HEK293 (cell line): ENCODE data around the gene RPS25.
"Not testable (repeated sequence)": the region's sequence is repeated elsewhere in the genome, so short reads cannot be mapped to it uniquely, and the experiment has no call there.

Experiments
- CTCF ChIA-PET: fragments of 350-600 bp; formaldehyde crosslinking; extraction: SDS; loops from one replicate; lab custom pipeline; 2021; ENCODE audit warnings: antibody characterized with exemption; lab: Yijun Ruan, JAX
- POLR2A ChIA-PET: fragments of 300-600 bp; formaldehyde crosslinking; extraction: SDS; loops from one replicate; lab custom pipeline; 2020; ENCODE audit warnings: antibody characterized with exemption, inconsistent platforms; lab: Yijun Ruan, JAX
- H3K27ac ChIP-seq: fragments of 200-500 bp; sonication (Bioruptor generic); 2 replicates; pipeline ENCODE4 v1.5.1; 2014; ENCODE audit warnings: low read depth, low read length, control low read depth, inconsistent platforms; ENCODE audit errors: extremely low read depth
- H3K36me3 ChIP-seq, 2 experiments: fragments of 200-500 bp in 1 of 2; sonication (Bioruptor generic) in 1 of 2; 1 replicate in 1 of 2; 2 replicates in 1 of 2; pipeline ENCODE4 v1.5.1; 2014 to 2017; ENCODE audit warnings: inconsistent platforms in 2 of 2, low read length in 2 of 2; ENCODE audit not compliant: control insufficient read depth in 2 of 2, insufficient read depth in 1 of 2
- H3K4me1 ChIP-seq: fragments of 200-500 bp; sonication (Bioruptor generic); 2 replicates; pipeline ENCODE4 v1.5.1; 2014; ENCODE audit warnings: mild to moderate bottlenecking, low read length, inconsistent platforms; ENCODE audit not compliant: control insufficient read depth, insufficient read depth
- H3K4me3 ChIP-seq: 2 replicates; pipeline ENCODE4 v1.5.1; 2011; ENCODE audit warnings: low read depth, mild to moderate bottlenecking, control low read depth, low read length, moderate library complexity
- H3K9me3 ChIP-seq: fragments of 200-500 bp; sonication (Bioruptor generic); 2 replicates; pipeline ENCODE4 v1.5.1; 2014; ENCODE audit warnings: low read depth, low read length, inconsistent platforms; ENCODE audit not compliant: control insufficient read depth, insufficient read depth
- GLIS1 ChIP-seq: fragments of 450-650 bp; formaldehyde crosslinking; IDR thresholded peaks from 2 replicates; pipeline ENCODE4 v1.5.1; 2016; ENCODE audit warnings: missing biosample characterization, missing genetic modification characterization
- HIC1 ChIP-seq: fragments of 450-650 bp; formaldehyde crosslinking; IDR thresholded peaks from 2 replicates; pipeline ENCODE4 v1.5.1; 2016; ENCODE audit warnings: missing biosample characterization, missing genetic modification characterization
- IKZF3 ChIP-seq: fragments of 450-650 bp; IDR thresholded peaks from 2 replicates; pipeline ENCODE4 v1.5.0; 2018; ENCODE audit warnings: missing biosample characterization, mild to moderate bottlenecking, missing genetic modification characterization, moderate library complexity
- MZF1 ChIP-seq: fragments of 450-650 bp; formaldehyde crosslinking; IDR thresholded peaks from 2 replicates; pipeline ENCODE4 v1.5.1; 2017; ENCODE audit warnings: missing biosample characterization, missing genetic modification characterization, borderline replicate concordance
- OSR2 ChIP-seq: fragments of 450-650 bp; formaldehyde crosslinking; IDR thresholded peaks from 2 replicates; pipeline ENCODE4 v1.5.1; 2016; ENCODE audit warnings: missing biosample characterization, missing genetic modification characterization
- TRIM28 ChIP-seq: IDR thresholded peaks from 2 replicates; pipeline ENCODE4 v1.6.1; 2011; ENCODE audit warnings: low read length, control low read depth, borderline replicate concordance
- ZBTB20 ChIP-seq: fragments of 450-650 bp; formaldehyde crosslinking; IDR thresholded peaks from 2 replicates; pipeline ENCODE4 v1.5.1; 2016; ENCODE audit warnings: missing biosample characterization, missing genetic modification characterization
- ZBTB44 ChIP-seq: fragments of 450-650 bp; IDR thresholded peaks from 2 replicates; pipeline ENCODE4 v1.5.1; 2018; ENCODE audit warnings: missing biosample characterization, mild to moderate bottlenecking, missing genetic modification characterization
- ZNF121 ChIP-seq: fragments of 450-650 bp; formaldehyde crosslinking; IDR thresholded peaks from 2 replicates; pipeline ENCODE4 v1.5.1; 2016; ENCODE audit warnings: missing biosample characterization, missing genetic modification characterization
- ZNF138 ChIP-seq: fragments of 450-650 bp; formaldehyde crosslinking; IDR thresholded peaks from 2 replicates; pipeline ENCODE4 v1.5.1; 2016; ENCODE audit warnings: missing biosample characterization, missing genetic modification characterization, borderline replicate concordance
- ZNF155 ChIP-seq: fragments of 450-650 bp; formaldehyde crosslinking; IDR thresholded peaks from 2 replicates; pipeline ENCODE4 v1.5.1; 2016; ENCODE audit warnings: missing biosample characterization, missing genetic modification characterization
- ZNF169 ChIP-seq: fragments of 450-650 bp; formaldehyde crosslinking; IDR thresholded peaks from 2 replicates; pipeline ENCODE4 v1.5.1; 2016; ENCODE audit warnings: missing biosample characterization, missing genetic modification characterization
- ZNF174 ChIP-seq: fragments of 450-650 bp; formaldehyde crosslinking; IDR thresholded peaks from 2 replicates; pipeline ENCODE4 v1.5.0; 2017; ENCODE audit warnings: missing biosample characterization, mild to moderate bottlenecking, missing genetic modification characterization
- ZNF24 ChIP-seq: fragments of 450-650 bp; formaldehyde crosslinking; IDR thresholded peaks from 2 replicates; pipeline ENCODE4 v1.5.1; 2016; ENCODE audit warnings: missing biosample characterization, missing genetic modification characterization
- ZNF335 ChIP-seq: fragments of 450-650 bp; formaldehyde crosslinking; conservative IDR thresholded peaks from 2 replicates; pipeline ENCODE4 v1.5.1; 2016; ENCODE audit warnings: missing biosample characterization, missing genetic modification characterization
- ZNF341 ChIP-seq: fragments of 450-650 bp; formaldehyde crosslinking; IDR thresholded peaks from 2 replicates; pipeline ENCODE4; 2016; ENCODE audit warnings: low read depth, missing biosample characterization, missing genetic modification characterization
- ZNF426 ChIP-seq: fragments of 450-650 bp; formaldehyde crosslinking; IDR thresholded peaks from 2 replicates; pipeline ENCODE4 v1.5.1; 2017; ENCODE audit warnings: missing biosample characterization, missing genetic modification characterization, mild to moderate bottlenecking, inconsistent platforms, moderate library complexity
- ZNF449 ChIP-seq: fragments of 450-650 bp; formaldehyde crosslinking; IDR thresholded peaks from 2 replicates; pipeline ENCODE4 v1.5.1; 2017; ENCODE audit warnings: missing biosample characterization, mild to moderate bottlenecking, missing genetic modification characterization, moderate library complexity
- ZNF473 ChIP-seq: fragments of 450-650 bp; formaldehyde crosslinking; IDR thresholded peaks from 2 replicates; pipeline ENCODE4 v1.5.1; 2017; ENCODE audit warnings: missing biosample characterization, missing genetic modification characterization
- ZNF501 ChIP-seq: fragments of 450-650 bp; formaldehyde crosslinking; IDR thresholded peaks from 2 replicates; pipeline ENCODE4 v1.5.1; 2016; ENCODE audit warnings: missing biosample characterization, missing genetic modification characterization
- ZNF530 ChIP-seq: fragments of 450-650 bp; formaldehyde crosslinking; IDR thresholded peaks from 2 replicates; pipeline ENCODE4 v1.5.1; 2016; ENCODE audit warnings: low read depth, missing biosample characterization, missing genetic modification characterization
- ZNF555 ChIP-seq: fragments of 450-650 bp; formaldehyde crosslinking; conservative IDR thresholded peaks from 2 replicates; pipeline ENCODE4 v1.5.1; 2017; ENCODE audit warnings: missing biosample characterization, mild to moderate bottlenecking, missing genetic modification characterization, inconsistent platforms
- ZNF558 ChIP-seq: fragments of 450-650 bp; formaldehyde crosslinking; IDR thresholded peaks from 2 replicates; pipeline ENCODE4 v1.5.1; 2016; ENCODE audit warnings: missing biosample characterization, missing genetic modification characterization
- ZNF585B ChIP-seq: fragments of 450-650 bp; formaldehyde crosslinking; IDR thresholded peaks from 2 replicates; pipeline ENCODE4 v1.5.1; 2016; ENCODE audit warnings: missing biosample characterization, missing genetic modification characterization
- ZNF623 ChIP-seq: fragments of 450-650 bp; formaldehyde crosslinking; IDR thresholded peaks from 2 replicates; pipeline ENCODE4 v1.5.1; 2016; ENCODE audit warnings: missing biosample characterization, missing genetic modification characterization
- ZNF660 ChIP-seq: fragments of 450-650 bp; IDR thresholded peaks from 2 replicates; pipeline ENCODE4 v1.5.1; 2018; ENCODE audit warnings: missing biosample characterization, mild to moderate bottlenecking, missing genetic modification characterization
- ZNF664 ChIP-seq: fragments of 450-650 bp; formaldehyde crosslinking; IDR thresholded peaks from 2 replicates; pipeline ENCODE4 v1.5.1; 2016; ENCODE audit warnings: missing biosample characterization, missing genetic modification characterization
- ZNF747 ChIP-seq: fragments of 450-650 bp; formaldehyde crosslinking; IDR thresholded peaks from 2 replicates; pipeline ENCODE4 v1.5.1; 2016; ENCODE audit warnings: missing biosample characterization, missing genetic modification characterization

Gene RPS25

GRCh38 chr11:119033421-119033820 lies 15.3 kb upstream of the RPS25 start:
- H3K4me3 ChIP-seq, H3K36me3 ChIP-seq, CTCF ChIA-PET, H3K4me1 ChIP-seq, H3K9me3 ChIP-seq, H3K27ac ChIP-seq: not testable (repeated sequence)
- peak; percentile 56 for TF ChIP-seq ZNF335 (tag by site-specific recombination)
- TF ChIP-seq, all 188 proteins: peak for 1; not testable (repeated sequence) for 187
- POLR2A ChIA-PET, result interaction anchor here (0.7 to 0.8 kb wide), 2 partner anchors 23 to 25 kb away, joined by 3 to 7 read pairs; no protein-coding TSS in a partner anchor

- Histone ChIP-seq H3K36me3 (peaks cover 0 to 23% of the 10 kb centered on the region in 2 experiments; a peak in 1 of 3 replicates), H3K27ac (no peak overlapping the region), H3K9me3 (no peaks in the 10 kb centered on the region), H3K4me1 (no peaks in the 10 kb centered on the region), H3K4me3 (no peak overlapping the region)
- ChIA-PET CTCF (interaction anchor here (0.6 to 2.1 kb wide), 7 partner anchors 10 to 178 kb away, joined by 3 to 8 read pairs (median 4); partner anchors contain the start of genes UPK2 and VPS11), POLR2A (interaction anchor here (1.3 to 2.4 kb wide), 2 partner anchors 13 to 24 kb away, joined by 4 to 10 read pairs; partner anchors contain the start of genes RPS25 and TRAPPC4)
- TF ChIP-seq ZNF660 (tag by site-specific recombination), result no peak
- TF ChIP-seq MZF1 (tag by site-specific recombination), result no peak
- no peak for TF ChIP-seq ZNF530 (tag by site-specific recombination)
- no peak for TF ChIP-seq ZNF558 (tag by site-specific recombination)
- TF ChIP-seq ZNF585B (tag by site-specific recombination), result no peak
- no peak for TF ChIP-seq ZNF341 (tag by site-specific recombination)
- TF ChIP-seq ZNF24, result no peak
- no peak for TF ChIP-seq OSR2 (tag by site-specific recombination)
- TF ChIP-seq ZNF138, result no peak
- TF ChIP-seq ZNF473, result no peak
- no peak for TF ChIP-seq ZNF623 (tag by site-specific recombination)
- no peak for TF ChIP-seq TRIM28
- TF ChIP-seq ZNF155, result no peak
- no peak for TF ChIP-seq ZNF501 (tag by site-specific recombination)
- TF ChIP-seq ZBTB20 (tag by site-specific recombination), result no peak
- TF ChIP-seq ZNF555 (tag by site-specific recombination), result no peak
- no peak for TF ChIP-seq ZNF426 (tag by site-specific recombination)
- no peak for TF ChIP-seq ZNF174
- no peak for TF ChIP-seq ZNF449 (tag by site-specific recombination)
These were observed 13.8 kb upstream of the RPS25 start for GRCh38 chr11:119031912-119032280.

GRCh38 chr11:119030329-119031047 lies 12.3 kb upstream of the RPS25 start, which contains the start of gene SLC37A4:
TSS of gene SLC37A4 (minus strand) at chr11:119030877.
- CTCF ChIA-PET, result interaction anchor here (0.6 to 2.1 kb wide), 10 partner anchors 12 to 118 kb away, joined by 3 to 8 read pairs (median 4); partner anchors contain the start of genes HMBS, RPS25, TRAPPC4 and VPS11
- H3K4me3 ChIP-seq, result peak within 1 kb of the TSS; percentile 82
- POLR2A ChIA-PET, result interaction anchor here (0.7 to 2.4 kb wide), 9 partner anchors 9 to 291 kb away, joined by 3 to 10 read pairs (median 3); partner anchors contain the start of genes CENATAC, DPAGT1, RPS25 and TRAPPC4
- peak within 1 kb of the TSS; percentile 83 for H3K27ac ChIP-seq
- H3K4me1 ChIP-seq, result no peaks in the 10 kb centered on the region
- peaks cover 0 to 37% of the 10 kb centered on the region in 2 experiments; a peak in 1 of 3 replicates for H3K36me3 ChIP-seq
- H3K9me3 ChIP-seq, result no peaks in the 10 kb centered on the region
- TF ChIP-seq ZNF121 (tag by site-specific recombination), result 0 out of 2 replicates have a peak, but pooled peaks have one; percentile 10
- no peak for TF ChIP-seq ZNF169 (tag by site-specific recombination)
- peak; percentile 74 for TF ChIP-seq HIC1 (tag by site-specific recombination)
- no peak for TF ChIP-seq ZNF747 (tag by site-specific recombination)
- 0 out of 2 replicates have a peak, but pooled peaks have one; percentile 35 for TF ChIP-seq GLIS1
- no peak for TF ChIP-seq IKZF3
- no peak for TF ChIP-seq ZNF664 (tag by site-specific recombination)
- no peak for TF ChIP-seq ZBTB44
